NCI-H187 treated with DMSO at 0.1 percent for 48 hours (cell line): Measurements from ENCODE around the gene MEF2A.
A peak's percentile ranks its signal among the peaks of the same experiment; 100 is the strongest.
"Not testable (repeated sequence)": the region's sequence is repeated elsewhere in the genome, so short reads cannot be mapped to it uniquely, and the experiment has no call there.

Source experiments
- DNase-seq: peaks from one replicate; lab custom pipeline; 2025; lab: John Stamatoyannopoulos, UW

Gene MEF2A

DNA sequence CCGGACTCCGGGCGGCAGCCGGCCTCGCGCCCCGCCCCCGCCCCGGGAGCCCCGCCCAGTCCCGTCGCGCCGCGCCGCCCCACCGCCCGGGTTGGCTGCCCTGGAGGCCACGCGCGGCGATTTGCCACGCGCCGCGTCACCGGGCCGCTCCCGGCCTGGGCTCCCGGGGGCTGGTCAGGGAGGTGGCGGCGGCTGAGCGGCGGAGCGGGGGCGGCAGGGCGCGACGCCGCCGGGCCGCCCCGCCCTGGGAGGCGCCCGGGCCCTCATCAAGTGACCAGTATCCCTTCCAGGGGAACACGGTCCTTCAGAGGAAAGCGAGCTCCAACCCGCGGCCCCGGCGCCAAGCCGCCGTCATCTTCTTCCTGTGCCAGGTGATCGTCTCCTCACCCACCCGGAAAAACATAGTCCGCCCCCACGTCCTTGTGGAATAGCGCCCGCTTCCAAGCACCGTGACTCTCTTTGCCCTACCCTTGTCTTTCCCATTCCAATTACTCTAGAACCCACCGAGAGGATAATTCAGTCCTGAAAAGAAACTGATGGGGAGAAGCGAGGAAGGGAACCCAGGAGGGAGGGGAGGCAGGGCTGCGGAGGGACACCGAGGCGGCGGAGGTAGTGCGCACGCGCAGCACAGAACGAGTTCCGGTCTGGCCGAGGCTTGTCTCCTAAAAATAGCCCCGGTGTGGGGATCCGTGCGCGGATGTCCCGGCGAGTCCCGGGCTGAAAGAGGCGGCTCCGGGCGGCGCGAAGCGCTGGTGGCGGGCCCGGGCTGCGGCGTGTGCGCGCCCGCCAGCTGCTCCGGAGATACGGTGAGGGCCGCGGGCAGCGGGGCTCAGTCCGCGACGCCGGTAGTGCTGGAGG, at the start of gene MEF2A:
MEF2A (plus strand) TSS at position 686 of the 858 bp plus-strand sequence. CDS start 67,136 bp downstream, outside the sequence.
- DNase-seq: peak; percentile 49

DNA sequence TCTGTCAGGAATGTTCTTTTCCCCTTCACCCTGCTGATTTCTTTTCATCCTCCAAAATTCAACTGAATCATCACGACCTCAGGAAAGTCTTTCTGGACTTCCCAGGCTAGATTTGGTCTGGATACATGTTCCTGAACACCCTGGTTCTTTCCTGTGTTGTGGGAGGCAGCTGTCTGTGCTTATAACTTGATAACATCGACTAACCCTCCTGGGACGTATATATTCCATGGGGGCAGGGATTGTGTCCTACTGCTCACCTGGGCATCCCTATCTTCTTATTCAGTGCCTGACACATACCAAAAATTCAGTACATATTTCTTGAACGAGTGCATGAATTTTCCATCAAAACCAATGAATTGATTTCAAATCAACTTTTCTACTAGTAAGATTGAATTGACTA, 47.6 kb upstream of the MEF2A start:
- DNase-seq: no peak

DNA sequence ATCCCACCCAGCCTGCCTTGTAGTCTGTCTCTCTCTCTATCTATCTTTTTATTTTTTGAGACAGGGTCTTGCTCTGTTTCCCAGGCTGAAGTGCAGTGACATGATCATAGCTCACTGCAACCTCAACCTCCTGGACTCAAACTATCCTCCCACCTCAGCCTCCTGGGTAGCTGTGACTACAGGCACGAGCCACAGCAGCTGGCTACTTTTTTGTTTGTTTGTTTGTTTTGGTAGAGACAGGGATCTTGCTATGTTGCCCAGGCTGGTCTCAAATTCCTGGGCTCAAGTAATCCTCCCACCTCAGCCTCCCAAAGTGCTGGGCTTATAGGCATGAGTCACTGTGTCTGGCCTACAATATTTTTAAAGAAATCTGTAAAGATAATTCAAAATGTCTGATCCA, 46.4 kb upstream of the MEF2A start:
- DNase-seq: not testable (repeated sequence)

DNA sequence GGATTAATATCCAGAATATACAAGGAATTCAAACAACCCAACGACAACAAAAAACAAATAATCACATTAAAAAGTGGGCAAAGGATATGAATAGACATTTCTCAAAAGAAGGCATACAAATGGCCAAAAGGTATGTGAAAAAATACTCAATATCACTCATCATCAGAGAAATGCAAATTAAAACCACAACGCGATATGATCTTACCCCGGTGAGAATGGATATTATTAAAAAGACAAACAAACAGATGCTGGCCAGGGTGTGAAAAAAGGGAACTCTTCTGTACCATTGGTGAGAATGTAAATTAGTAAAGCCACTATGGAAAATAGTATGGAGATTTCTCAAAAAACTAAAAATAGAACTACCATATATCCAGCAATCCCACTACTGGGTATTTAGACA, 43.5 kb upstream of the MEF2A start:
- DNase-seq: no peak

DNA sequence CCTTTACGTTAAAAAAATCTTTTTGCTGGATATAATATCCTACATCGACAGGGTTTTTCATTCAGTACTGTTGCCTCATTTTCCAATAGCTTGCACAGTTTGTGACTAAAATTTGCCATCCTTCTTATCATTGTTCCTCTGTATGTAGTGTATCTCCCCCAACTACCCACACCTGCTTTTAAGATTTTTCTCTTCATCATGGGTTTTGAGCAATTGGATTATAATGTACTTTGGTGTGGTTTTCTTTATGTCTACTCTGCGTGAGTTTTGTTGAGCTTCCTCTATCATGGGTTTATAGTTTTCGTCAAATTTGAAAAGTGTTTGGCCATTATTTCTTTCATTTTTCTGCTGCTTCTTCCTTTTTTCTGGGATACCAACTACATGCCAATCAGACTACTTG, 39.6 kb upstream of the MEF2A start:
- no peak for DNase-seq

DNA sequence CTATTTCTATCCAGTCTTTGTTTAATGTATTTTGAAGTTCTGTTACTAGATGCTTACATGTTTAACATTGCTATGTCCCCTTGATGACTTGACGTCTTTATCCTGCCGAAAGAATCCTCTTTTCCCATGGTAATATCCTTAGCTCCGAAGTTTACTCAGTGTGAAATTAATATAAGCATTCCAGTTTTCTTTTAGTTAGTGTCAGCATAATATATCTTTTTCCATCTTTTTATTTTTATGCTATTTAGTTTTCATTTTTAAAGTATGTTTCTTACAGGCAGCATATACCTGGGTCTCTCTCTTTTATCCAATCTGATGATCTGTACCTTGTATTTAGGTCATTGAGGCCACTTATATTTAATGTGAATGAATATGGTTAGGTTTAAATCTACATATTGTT, 39.1 kb upstream of the MEF2A start:
- DNase-seq: no peak

DNA sequence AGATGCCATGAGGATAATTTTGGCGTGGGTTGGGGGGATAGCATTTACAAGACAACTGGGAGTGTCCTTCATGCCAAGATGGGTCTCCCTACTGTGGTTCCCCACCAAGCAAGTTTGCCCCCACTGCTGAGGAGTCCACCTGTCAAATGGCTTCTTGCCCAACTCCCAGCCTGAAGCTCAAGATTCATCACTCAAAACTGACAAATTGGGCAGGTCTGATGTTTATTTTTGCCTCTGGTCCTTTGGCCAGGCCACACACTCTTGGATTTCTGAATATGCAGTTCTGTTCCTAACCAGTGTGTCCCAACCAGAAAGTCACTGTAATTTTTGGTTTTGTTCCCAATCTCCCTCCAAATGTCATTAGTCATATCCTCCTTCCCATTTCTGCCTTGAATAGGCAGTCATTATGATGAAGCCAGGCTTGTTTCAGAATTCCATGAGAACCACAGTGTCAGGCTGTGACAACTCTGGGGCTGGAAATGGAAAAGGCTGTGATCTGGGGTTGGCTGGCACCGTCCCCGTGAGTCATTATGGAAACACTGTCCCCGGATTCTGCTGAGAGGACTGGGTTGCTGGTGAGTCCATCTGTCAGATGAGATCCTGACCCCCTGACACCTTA, 29.3 kb upstream of the MEF2A start:
- no peak for DNase-seq

DNA sequence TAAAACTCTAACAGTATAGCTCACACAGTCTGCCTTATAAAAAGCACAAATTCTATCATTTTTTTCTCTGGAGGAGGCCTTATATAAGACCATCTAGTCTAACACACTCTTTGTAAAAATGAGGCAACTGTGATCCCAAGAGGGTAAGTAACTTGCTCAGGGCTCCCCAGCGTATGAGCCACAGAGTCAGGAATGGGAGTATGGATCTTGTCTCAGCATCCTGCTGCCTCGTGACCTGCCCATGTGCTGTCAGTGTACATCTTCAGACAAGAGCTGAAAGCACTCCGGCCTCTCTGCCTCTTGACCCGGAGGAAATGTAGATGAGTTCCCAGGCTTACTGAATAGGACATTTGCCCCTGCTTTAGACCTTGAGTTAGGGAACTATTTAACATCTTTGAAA, 28.4 kb upstream of the MEF2A start:
- no peak for DNase-seq

DNA sequence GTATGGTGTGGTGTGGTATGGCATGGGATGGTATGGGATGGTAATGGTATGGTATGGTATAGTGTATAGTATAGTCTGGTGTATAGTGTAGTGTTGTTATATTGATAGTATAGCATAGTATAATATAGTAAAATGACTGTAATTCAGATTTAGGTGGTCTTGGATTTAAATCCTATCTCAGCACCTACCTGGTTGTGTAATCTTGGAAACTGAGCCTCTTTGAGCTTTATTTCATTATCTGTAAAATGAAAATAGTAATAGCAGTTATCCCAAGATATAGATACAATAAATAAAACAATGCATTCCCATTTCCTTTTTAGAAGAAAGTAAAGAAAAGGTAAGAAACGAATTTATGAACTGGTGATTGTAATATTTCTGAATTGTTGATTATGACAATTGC, 27.5 kb upstream of the MEF2A start:
- DNase-seq: no peak

DNA sequence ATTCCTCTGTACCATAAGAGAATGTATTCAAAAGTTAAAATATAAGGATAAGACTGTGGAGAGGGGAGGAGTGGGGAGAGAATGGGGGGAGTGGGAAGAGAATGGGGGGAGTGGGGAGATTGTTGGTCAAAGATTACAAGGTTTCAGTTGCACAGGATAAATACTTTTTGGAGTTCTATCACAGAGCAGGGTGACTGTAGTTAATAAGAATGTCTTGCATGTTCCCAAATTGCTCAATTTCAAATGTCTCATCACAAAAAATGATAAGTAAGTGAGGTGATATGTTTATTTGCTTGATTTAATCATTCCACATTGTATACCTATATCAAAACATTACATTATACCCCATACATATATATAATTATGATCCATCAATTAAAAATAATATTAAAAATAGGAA, 23.0 kb upstream of the MEF2A start:
- DNase-seq: no peak

DNA sequence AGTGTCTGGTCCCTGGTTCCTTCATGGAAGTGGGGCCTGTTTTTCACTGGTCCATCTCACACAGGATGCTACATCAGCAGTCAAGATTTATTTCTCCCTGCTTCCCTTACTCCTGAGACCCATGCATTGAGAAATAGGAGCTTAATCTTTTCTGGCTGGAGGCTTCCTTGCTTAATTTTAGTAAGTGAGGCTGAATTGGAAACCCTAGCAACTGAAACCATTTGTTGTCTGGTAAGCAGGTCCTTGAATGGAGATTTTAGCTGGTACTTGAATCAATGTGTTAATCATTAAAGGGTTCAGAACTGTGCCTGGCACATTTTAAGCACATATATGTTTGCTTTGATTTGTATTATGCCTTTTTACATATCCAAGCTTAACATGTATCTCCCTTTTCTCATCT, 20.2 kb upstream of the MEF2A start:
- no peak for DNase-seq

DNA sequence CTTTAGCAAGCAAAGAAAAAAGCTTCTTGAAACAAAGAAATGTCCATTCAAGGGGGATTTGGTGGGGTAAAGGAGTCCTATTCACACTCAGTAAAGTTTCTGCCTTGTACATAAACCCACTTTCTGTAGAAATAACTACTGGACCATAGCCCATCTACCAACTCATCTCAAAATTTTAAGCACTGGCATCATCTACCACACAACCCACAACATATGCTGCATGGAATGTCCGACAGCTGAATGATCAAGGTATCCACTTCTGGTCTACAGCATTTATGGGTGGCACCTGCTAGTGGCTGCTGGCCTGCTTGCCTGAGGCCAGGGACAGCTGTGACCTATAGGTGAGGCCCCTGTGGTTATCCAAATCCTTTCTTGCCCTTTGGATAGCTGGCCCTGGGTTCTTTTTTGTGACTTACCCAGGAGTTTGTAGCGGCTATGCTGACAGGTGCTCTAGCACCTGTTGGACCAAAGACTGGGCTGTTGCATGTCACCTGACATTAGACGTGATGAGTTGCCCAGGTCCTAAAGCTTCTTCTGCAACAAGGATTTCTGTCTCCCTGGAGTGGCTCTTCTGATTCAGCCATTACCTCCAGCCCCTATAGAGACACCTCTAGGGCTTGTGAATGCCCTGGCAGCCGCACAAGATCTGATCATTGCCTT, 19.2 kb upstream of the MEF2A start:
- DNase-seq: no peak

DNA sequence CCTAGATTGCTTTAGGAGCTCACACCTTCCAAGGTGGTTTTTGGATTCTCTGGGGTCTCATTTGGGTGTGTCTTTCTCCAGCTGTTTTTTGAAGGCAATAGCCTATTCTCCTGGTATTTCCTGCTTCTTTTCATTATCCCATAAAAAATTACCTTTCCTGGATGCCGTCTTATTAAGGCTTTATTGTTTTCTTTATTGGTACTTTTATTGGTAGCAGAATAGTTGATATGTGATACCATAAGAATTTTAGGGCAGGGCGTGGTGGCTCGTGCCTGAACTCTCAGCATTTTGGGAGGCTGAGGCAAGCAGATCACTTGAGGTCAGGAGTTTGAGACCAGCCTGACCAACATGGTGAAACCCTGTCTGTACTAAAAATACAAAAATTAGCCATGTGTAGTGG, 18.3 kb upstream of the MEF2A start:
- DNase-seq: no peak

DNA sequence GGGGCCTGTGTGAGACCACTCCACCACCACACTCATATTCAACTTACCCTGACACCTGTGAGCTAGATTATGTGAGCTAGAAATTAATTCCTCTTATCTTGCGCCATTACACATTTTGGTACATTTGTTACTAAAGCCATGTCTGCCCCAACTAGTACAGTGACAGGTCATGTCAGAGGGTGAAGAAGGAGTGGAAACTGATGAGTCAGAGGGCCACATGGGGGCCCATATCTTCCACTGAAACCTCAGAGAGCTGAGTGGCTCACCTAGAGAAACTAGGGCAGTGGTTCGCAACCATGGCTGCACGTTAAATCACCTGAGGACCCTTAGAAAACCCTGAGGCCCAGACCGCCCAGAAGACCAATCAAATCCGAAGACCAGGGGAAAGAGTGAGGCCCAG, 15.7 kb upstream of the MEF2A start:
- no peak for DNase-seq

DNA sequence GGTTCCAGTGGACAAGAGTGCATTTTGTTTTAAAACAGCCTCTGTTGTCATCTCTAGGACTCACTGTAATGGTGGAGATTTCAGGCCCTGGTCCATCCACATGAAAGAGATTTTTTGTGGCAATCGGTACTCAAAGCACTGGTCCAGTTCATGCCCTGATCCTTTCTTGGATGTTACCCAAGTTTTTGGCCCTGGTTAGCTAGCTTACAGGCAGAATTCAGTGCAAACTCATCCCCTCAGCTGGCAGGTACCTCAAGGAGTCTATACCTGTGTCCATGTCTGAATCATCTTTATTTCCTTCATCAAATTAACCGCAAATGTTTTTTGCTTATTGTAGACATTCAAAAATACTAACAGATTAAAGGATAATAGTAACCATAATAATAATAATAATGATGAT, 13.7 kb upstream of the MEF2A start:
- no peak for DNase-seq

DNA sequence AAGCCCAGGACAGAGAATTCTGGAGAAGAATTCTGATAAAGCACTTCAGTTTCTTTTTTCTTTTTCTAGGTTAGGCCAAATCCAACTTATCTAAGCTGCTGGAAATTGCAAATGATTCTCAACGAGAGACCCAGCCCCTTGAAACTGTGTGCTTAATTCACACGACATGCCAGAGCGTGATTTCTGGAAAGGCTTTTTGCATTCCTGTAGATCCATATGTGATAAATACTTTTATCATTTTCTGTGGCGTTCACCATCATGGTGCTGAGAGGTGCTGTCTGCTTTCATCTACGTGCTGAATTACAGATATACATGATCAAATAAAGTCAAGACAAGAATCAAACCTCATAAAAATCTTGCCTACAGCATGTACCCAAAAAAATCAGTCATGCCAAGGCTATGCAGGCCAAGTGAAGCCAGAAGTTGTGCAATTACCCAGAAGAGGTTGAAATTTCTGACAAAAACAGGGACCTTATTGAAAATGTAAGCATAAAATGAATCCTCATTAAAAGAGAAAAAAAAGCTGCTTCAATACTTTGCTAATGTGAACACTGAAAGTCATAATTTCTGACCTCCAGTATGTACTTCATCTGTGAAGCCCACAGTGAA, 10.8 kb upstream of the MEF2A start:
- no peak for DNase-seq

DNA sequence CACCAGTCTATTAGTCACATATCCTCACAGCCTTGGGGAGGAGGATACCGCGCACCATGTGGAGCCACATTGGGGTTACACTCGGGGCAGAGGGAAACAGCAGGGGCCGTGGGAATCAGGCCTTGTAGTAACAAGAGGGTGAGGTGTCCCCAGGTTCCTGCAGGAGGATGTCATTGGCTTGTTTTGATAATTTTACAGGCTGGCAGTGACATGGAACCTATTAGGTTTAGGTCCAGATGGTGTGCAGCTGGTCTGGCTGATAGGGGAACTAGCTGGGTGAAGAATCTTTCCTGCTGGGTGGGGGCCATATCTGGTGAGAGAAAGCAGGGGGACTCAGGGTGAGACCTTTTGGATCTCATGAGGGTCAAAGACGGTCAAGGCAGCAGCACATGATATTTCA, 9.8 kb upstream of the MEF2A start:
- no peak for DNase-seq

DNA sequence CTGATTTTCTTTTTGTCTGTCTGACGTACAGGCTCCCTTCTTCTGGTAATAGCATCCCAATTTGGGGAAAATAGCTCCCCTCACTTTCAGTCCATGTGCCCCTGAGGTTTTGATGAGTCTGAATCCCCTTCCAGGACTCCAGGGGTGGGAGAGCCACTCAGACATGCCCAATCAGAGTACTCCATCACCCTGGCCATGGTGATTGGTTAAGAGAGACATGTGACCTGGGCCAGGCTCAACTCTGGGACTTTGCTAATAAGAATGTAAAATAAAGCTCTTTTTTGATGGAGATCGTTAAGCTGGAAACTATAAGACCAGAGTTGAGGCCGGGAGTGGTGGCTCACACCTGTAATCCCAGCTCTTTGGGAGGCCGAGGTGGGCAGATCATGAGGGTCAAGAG, 9.2 kb upstream of the MEF2A start:
- DNase-seq: no peak

DNA sequence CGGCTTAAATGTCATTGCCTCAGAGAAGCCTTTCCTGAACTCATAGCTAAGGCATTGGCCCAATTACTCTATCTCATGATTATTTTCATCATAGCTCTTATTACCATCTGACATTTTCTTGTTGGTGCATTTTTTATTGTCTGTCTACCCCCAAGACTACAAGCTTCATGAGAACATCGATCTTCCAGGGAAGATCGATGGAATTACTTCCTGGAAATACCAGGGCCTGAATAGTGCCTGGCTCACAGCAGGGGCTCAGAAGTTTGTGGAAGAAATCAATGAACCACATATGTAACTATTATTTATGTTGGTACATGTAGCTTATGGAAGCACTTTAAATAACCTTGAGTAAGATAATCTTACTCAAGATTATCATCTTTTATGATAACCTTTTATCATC, 7.7 kb upstream of the MEF2A start:
- no peak for DNase-seq

DNA sequence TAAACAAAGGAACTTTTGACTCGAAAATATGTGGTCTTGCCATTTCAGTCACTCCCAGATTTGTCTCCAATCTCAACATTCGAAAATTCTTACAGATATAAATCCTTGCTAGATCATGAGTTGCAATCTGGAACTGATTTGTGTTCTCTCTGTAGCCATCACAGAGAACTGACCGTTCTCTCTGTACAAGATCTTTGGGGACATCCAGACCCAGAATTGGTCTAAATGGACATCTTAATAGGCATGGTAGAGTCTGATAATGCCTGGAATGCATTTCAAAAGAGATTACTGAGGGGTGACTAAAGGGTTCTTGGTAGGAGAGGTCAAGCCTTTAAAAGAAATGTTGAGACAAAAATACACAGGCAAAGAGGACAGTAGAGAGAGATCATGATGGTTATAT, 7.2 kb upstream of the MEF2A start:
- no peak for DNase-seq

DNA sequence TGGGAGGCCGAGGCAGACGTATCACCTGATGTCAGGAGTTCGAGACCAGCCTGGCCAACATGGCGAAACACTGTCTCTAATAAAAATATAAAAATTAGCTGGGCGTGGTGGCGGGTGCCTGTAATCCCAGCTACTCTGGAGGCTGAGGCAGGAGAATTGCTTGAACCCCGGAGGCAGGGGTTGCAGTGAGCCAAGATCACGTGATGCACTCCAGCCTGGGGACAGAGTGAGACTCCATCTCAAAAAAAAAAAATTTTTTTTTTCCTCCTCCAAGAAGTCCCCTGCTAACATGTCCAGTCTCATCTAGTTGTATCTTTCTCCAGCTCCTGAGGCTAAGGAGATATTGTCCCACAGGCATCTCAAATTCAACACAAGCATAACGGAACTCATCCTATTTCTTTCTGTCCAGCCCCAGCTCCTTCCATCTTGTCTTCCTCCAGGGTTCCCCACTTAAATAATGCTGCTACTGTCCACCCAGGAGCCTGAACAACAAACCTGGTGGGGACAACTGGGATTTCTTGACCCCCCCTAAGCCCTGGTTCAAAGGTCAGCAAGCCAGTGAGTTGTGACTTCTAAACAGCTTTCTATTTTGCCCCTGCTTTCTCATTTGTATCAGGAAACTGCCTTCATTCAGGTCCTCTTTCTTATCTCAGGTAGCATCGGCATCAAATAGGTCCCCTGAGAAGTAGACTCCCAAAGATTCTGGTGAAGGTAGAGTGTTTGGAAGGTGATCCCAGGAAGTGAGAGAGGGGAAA, 4.1 kb upstream of the MEF2A start:
- no peak for DNase-seq

DNA sequence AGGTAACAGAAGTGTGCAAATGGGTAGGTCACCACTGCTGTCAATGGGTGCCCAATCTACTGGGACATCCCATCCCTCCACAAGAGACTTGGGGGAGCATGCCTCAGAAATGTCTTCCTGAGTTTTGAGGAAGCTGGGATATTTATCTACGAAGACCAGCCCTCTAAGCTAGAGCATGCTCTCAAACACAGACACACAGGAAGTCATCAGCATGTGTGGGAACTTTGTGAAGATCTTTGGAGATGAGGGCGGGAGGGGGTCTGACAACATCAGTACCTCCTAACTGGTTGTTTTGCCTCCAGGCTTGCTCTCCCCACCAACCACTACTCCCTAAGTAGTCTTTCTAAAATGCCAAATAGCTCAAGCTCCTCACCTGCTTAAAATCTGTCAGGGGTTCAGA, 3.5 kb upstream of the MEF2A start:
- DNase-seq: no peak
